SHP77 treated with DMSO at 0.1 percent for 48 hours (cell line): ENCODE measurements around the gene TBCC.
"Not testable (repeated sequence)": the region's sequence is repeated elsewhere in the genome, so short reads cannot be mapped to it uniquely, and the experiment has no call there.

Source experiments
- DNase-seq: peaks from one replicate; lab custom pipeline; 2025; lab: John Stamatoyannopoulos, UW

TBCC gene

GRCh38 chr6:42769836-42770235, 23.9 kb upstream of the TBCC start:
- no peak for DNase-seq

- DNase-seq = no peak
These were observed 23.1 kb upstream of the TBCC start for GRCh38 chr6:42769051-42769450.

DNA sequence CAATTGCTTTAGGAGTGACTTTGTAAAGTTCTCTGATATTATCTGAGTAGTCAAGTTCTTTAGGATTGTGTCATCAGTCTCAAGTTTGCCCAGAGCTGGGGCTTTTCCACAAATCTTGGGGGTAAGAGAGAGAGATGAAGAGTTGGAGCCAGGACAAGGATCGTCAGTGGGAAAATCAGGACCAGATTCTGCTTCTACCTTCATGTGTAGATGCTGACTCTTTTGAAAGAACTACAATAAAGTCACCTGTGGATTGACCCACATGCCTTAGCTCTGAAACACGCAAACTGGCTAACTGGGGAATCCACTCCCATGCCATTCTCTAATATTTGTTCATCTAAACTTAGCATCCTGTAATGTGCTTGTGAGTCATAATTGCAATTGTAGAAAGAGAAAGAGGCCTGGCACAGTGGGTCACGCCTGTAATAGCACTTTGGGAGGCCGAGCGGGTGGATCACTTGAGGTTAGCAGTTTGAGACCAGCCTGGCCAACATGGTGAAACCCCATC, 20.3 kb upstream of the TBCC start:
- no peak for DNase-seq

- no peak for DNase-seq
These were observed 19.2 kb upstream of the TBCC start for GRCh38 chr6:42764911-42765648.

- DNase-seq = no peak
These were observed 17.0 kb upstream of the TBCC start for GRCh38 chr6:42762950-42763349.

DNA sequence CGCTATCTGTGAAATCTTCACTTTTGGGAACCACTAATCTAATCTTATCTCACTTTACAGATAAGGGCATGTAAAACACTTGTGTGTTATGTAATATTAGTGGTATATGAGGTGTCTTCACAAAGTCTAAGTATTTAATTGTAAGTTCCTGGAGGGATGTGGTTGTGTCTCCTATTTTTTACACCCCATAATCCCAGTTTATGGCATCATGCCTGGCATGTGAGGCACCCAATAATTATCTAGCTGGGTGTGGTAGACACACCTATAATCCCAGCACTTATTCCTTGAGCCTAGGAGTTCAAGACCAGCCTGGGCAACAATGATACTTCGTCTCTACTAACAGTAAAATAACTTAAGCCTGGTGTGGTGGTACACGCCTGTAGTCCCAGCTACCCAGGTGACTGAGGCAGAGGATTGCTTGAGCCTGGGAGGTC, 16.5 kb upstream of the TBCC start:
- no peak for DNase-seq

DNA sequence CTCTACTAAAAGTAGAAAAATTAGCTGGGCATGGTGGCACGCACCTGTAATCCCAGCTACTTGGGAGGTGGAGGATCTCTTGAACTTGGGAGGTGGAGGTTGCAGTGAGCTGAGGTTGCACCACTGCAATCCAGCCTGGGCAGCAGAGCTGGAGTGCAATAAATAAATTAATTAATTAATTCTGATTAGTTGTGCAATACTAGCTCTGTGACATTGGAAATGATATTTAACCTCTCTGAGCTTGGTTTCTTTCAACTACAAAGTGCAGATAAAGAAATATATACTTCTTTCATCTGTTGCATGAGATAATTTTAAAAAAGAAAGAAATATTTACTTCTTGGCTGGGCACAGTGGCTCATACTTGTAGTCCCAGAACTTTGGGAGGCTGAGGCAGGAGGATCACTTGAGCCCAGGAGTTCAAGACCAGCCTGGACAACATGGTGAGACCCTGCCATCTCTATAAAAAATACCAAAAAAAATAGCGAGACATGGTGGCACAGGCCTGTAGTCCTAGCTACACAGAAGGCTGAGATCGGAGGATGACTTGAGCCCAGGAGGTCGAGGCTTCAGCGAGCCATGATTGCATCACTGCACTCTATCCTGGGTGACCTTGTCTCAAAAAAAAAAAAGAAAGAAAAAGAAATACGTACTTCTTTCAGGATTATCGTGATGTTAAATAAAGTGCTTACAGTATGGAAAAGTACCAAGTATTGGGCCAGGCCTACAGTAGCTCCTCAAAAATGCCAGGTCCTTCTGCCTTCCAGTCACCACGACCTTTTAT, 15.6 kb upstream of the TBCC start:
- DNase-seq = no peak

GRCh38 chr6:42758756-42759430, 13.0 kb upstream of the TBCC start:
- DNase-seq = no peak

DNA sequence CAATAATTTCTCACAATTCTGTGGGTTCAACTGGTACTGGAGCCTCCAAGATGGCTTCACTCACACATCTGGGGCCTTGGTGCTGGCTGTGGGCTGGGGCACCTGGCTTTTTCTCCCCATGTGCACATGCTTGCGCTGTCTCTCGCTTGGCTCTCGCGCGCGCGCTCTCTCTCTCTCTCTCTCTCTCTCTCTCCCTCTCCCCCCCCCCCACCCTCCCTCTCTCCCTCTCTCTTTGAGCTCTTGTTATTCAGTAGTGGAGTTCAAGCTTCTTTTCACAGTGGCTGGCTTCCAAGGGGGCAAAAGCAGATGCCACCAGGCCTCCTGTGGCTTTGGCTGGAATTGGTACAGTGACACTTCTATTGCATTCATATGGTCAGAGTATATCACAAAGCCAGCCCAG, 10.8 kb upstream of the TBCC start:
- DNase-seq = no peak

DNA sequence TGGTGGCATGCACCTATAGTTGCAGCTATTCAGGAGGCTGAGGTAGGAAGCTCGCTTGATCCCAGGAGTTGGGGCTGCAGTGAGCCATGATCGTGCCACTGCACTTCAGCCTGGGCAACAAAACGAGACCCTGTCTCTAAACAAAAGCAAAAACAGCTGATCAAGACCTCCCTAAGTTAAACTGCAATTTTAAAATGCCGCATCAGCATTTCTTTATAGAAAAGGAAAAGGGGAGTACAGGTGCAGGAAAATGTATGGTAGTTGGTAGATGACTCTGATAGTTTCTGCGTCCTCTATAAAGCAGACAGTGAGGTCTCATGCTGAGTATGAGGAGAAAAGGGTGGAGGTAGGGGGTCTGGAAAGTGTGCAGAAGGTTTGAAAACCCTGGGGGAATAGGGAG, 8.9 kb upstream of the TBCC start:
- DNase-seq = no peak

DNA sequence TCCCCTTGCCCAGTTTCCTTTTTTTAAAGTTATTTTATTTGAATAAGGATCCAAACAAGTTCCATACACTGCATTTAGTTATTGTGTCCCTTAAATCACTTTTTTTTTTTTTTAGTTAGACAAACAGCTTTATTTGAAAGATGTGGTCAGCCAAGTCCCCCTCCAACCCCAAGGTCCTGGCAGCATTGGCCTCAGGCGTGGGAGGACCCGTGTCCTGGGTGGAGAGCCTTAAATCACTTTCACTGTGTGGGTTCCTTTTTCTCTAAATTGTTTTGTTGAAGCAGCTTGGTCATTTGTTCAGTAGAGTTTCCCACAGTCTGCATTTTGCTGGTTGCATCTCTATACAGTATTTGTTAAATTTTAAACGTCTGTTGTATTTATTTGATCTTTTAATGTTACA, 5.2 kb upstream of the TBCC start:
- no peak for DNase-seq

DNA sequence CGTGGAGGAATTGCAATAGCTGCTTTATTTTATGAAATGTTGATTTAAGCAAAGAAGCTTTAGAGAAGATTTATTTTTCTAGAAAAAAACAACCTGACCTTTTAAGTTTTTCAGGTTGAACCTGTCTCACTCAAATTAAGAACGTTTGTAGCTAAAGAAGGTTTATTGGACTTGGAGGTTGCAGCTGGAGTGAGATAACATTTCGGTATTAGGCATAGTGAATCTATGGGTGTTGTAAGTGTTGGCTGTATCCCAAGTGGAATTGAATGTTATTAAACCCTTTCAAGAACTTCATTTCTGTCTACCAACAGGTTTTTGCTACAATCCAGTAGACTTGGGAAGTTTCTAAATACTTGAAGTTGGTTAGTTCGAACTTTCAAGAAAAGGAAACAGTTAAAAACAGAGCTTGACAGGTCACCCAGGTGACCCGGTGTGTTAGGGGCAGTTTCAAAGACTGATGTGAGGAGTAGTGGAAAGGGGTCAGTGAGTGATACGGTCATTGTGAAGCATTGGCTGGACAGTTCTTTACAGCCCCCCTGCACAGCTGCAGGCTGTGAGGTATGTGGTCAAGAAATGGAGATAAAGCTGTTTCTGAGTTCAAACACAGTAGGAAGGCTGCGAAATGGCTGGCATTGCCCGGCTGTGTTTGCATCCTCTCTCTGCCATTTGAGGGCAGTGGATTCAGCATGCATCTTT, 2.4 kb upstream of the TBCC start:
- DNase-seq = no peak

DNA sequence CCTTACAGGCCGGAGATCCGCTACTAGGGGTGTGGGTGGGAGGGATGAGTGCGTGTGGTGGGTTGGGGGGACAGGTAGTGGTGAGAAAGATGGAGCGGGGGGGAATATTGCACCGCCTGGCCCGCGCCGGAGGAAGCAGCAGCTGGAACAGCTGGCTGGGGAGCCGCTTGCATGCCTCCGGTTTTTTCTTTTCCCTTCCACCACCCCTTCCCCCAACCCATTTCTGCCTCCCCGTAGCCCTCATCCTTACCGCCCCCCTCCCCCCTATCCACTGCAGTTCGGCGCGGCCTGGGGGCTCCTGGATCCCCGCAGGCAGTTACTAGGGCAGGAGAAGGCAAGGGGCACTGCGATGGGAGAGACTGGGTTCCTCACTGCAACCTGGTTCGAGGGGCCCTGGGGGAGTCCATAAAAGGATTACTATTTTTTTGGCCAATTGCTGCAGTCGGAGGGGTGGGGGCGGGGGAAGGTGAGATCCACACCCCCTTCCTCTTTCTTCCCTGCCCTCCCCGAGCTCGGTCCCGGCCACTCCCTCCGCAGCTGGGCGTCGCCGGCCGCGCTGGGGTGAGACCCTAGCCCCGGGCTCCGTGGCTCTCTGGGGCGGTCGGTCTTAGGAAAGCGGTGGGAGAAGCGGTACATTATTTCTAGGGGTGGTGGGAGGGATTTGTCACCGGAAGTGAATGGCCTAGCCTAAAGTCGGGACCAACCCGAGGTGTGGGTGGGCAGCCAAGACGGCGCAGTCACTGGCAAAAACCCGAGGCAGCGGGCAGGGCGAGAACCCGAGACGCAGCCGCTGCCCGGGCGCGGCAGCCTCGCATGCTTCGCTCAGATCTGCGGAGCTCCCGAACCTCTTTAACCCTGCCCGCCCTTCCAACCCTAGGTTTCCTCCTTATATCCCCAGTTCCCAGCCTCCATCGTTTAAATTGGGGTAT, 824 bp upstream of the TBCC start:
- DNase-seq = peak; percentile 78

DNA sequence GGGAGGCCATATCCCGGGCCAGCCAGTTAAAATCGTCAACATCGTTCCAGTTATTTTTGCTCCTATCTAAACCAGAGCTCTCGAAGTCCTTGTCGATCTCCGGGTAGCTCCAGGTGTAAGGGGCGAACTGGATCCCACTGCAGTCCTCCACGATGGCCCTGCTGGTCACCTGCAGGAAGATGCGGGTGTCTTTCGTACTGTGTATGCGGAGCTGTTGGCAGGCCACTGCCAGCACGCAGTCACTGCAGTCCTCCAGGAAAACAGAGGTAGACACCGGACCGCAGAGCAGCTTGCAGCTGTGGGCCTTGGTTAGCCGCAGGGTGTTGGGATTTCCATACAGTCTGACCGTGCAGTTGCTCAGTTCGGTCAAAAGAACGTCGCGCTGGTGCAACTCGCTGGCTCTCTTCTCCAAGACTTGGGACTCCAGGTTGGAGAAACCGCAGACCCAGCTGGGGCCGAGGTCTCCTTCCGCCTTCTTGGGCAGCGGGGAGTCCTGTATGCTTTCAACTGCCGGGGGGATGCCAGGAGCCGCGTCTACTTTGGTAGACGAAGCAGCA, 742 bp downstream of the TBCC start:
- DNase-seq = no peak

DNA sequence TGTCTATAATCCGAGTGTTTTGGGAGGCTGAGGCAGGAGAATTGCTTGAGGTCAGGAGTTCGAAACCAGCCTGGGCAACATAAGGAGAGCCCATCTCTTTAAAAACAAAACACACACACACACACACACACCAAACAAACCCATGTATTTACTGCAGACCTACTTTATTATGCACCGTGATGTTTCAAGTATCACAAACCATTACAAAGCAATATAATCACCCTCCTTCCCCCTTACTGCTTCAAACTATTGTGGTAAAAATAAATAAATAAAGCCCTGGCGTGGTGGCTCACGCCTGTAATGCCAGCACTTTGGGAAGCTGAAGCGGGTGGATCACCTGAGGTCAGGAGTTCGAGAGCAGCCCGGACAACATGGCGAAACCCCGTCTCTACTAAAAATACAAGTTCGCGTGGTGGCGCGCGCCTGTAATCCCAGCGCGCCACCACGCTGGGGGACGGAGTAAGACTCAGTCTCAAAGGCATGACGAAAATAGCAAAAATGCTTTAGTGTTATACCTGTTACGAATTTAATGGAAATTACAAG, 1.5 kb downstream of the TBCC start:
- DNase-seq = no peak

GRCh38 chr6:42742116-42742894, 3.6 kb downstream of the TBCC start:
- DNase-seq = peak; percentile 86

GRCh38 chr6:42740725-42741124, 5.2 kb downstream of the TBCC start:
- no peak for DNase-seq

- no peak for DNase-seq
These were observed 9.9 kb downstream of the TBCC start for GRCh38 chr6:42735976-42736375.

DNA sequence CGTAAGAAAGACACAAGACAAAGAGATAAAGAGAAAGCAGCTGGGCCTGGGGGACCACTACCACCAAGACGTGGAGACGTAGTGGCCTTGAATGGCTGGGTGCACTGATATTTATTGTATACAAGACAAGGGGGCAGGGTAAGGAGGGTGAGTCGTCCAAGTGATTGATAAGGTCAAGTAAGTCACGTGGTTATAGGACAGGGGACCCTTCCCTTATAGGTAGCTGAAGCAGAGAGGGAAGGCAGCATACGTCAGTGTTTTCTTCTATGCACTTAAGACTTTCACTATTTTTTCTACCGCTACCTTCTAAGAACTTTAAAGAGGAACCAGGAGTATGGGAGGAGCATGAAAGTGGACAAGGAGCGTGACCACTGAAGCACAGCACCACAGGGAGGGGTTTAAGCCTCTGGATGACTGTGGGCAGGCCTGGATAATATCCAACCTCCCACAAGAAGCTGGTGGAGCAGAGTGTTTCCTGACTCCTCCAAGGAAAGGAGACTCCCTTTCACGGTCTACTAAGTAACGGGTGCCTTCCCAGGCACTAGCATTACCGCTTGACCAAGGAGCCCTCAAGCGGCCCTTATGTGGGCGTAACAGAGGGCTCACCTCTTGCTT, 11.9 kb downstream of the TBCC start:
- DNase-seq = not testable (repeated sequence)
